ENCODE data around the gene OR2T11.

- TF ChIP-seq POLR2AphosphoS5 (IDR thresholded peaks at IDR 0.05; ENCODE audit: low read depth, low read length) (no peak), POLR2A (IDR thresholded peaks at IDR 0.05; ENCODE audit: low read depth, low read length) (no peak), SPI1 (IDR thresholded peaks at IDR 0.05; ENCODE audit: low read depth, low read length) (no peak)
These were observed 13.1 kb downstream of the OR2T11 start for GRCh38 chr1:248621770-248622169.
